Measurements from ENCODE around the gene TBCK.

DNA sequence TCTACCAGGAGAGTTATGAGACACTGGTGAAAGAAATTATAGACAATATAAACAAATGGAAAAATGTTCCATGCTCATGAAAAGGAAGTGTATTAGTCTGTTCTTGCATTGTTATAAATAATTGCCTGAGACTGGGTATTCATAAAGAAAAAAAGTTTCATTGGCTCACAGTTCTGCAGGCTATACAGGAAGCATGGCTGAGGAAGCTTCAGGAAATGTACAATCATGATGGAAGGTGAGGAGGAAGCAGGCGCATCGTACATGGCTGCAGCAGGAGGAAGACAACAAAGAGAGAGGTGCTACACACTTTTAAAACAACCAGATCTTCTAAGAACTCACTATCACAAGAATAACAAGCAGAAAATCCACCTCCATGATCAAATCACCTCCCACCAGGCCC is 236.4 kb downstream of the TBCK start:
- no peak for TF ChIP-seq GABPA (IDR thresholded peaks at IDR 0.05 in 1 of 2, conservative IDR thresholded peaks at IDR 0.05 in 1 of 2)
- no peak for TF ChIP-seq CTCF (IDR thresholded peaks at IDR 0.05; ENCODE audit: low read depth, low read length, missing input control)
- no peak for TF ChIP-seq JUND (IDR thresholded peaks at IDR 0.05)
- TF ChIP-seq HNF4A (conservative IDR thresholded peaks at IDR 0.05) = no peak
- TF ChIP-seq, protein P1, sequence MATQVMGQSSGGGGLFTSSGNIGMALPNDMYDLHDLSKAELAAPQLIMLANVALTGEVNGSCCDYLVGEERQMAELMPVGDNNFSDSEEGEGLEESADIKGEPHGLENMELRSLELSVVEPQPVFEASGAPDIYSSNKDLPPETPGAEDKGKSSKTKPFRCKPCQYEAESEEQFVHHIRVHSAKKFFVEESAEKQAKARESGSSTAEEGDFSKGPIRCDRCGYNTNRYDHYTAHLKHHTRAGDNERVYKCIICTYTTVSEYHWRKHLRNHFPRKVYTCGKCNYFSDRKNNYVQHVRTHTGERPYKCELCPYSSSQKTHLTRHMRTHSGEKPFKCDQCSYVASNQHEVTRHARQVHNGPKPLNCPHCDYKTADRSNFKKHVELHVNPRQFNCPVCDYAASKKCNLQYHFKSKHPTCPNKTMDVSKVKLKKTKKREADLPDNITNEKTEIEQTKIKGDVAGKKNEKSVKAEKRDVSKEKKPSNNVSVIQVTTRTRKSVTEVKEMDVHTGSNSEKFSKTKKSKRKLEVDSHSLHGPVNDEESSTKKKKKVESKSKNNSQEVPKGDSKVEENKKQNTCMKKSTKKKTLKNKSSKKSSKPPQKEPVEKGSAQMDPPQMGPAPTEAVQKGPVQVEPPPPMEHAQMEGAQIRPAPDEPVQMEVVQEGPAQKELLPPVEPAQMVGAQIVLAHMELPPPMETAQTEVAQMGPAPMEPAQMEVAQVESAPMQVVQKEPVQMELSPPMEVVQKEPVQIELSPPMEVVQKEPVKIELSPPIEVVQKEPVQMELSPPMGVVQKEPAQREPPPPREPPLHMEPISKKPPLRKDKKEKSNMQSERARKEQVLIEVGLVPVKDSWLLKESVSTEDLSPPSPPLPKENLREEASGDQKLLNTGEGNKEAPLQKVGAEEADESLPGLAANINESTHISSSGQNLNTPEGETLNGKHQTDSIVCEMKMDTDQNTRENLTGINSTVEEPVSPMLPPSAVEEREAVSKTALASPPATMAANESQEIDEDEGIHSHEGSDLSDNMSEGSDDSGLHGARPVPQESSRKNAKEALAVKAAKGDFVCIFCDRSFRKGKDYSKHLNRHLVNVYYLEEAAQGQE (IDR thresholded peaks at IDR 0.05) = no peak
- no peak for TF ChIP-seq MAX (IDR thresholded peaks at IDR 0.05)
- TF ChIP-seq RAD21 (IDR thresholded peaks at IDR 0.05) = no peak
- TF ChIP-seq YY1 (IDR thresholded peaks at IDR 0.05) = no peak
- TF ChIP-seq, protein P2, sequence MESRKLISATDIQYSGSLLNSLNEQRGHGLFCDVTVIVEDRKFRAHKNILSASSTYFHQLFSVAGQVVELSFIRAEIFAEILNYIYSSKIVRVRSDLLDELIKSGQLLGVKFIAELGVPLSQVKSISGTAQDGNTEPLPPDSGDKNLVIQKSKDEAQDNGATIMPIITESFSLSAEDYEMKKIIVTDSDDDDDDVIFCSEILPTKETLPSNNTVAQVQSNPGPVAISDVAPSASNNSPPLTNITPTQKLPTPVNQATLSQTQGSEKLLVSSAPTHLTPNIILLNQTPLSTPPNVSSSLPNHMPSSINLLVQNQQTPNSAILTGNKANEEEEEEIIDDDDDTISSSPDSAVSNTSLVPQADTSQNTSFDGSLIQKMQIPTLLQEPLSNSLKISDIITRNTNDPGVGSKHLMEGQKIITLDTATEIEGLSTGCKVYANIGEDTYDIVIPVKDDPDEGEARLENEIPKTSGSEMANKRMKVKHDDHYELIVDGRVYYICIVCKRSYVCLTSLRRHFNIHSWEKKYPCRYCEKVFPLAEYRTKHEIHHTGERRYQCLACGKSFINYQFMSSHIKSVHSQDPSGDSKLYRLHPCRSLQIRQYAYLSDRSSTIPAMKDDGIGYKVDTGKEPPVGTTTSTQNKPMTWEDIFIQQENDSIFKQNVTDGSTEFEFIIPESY (IDR thresholded peaks at IDR 0.05) = no peak
- TF ChIP-seq EGR1 (IDR thresholded peaks at IDR 0.05; ENCODE audit: low read depth in 2 of 2) = no peak

All from liver (tissue), 3 donors.